Tibial nerve (tissue), 4 donors: ENCODE data around the gene LZTR1. TPM values are rescaled to one million over a fixed set of nuclear protein-coding genes. Genes with fewer than 3 reads are reported as not detected.

Experiments used
- DNase-seq, 2 donors: peaks; one replicate each; pipeline ENCODE4 v3.0.0-alpha.2; 2019; ENCODE audit warnings: low spot score in 2 of 2
- H3K27ac ChIP-seq, 4 donors: fragments of 200-600 bp; sonication (generic) in 3 of 4; one replicate each; pipeline ENCODE4 v1.5.1; 2017 to 2019; ENCODE audit warnings: mild to moderate bottlenecking in 1 of 4
- H3K27me3 ChIP-seq, 2 donors: fragments of 200-600 bp; sonication (generic) in 1 of 2; one replicate each; pipeline versions ENCODE4 v1.5.1 to v1.6.0; 2017 to 2019
- H3K36me3 ChIP-seq, 3 donors: fragments of 200-600 bp; sonication (generic); one replicate each; pipeline ENCODE4 v1.5.1; 2018 to 2019
- H3K4me1 ChIP-seq, 4 donors: fragments of 200-600 bp; sonication (generic) in 3 of 4; one replicate each; pipeline ENCODE4 v1.5.1; 2017 to 2019
- H3K4me3 ChIP-seq, 4 donors: fragments of 200-600 bp; sonication (generic) in 3 of 4; one replicate each; pipeline ENCODE4 v1.5.1; 2017 to 2019; ENCODE audit warnings: mild to moderate bottlenecking in 1 of 4, moderate library complexity in 1 of 4
- H3K9me3 ChIP-seq, 4 donors: fragments of 200-600 bp; sonication (generic) in 3 of 4; one replicate each; pipeline ENCODE4 v1.5.1; 2017 to 2019
- CTCF ChIP-seq, 5 experiments: fragments of 200-600 bp in 3 of 5; fragments of 450-650 bp in 2 of 5; sonication (generic) in 3 of 5; IDR thresholded peaks; one replicate each; pipeline ENCODE4 v1.5.1; 2016 to 2019; ENCODE audit warnings: antibody characterized with exemption in 5 of 5, mild to moderate bottlenecking in 3 of 5, moderate library complexity in 2 of 5
- EP300 ChIP-seq, 2 donors: sonication (generic); formaldehyde crosslinking; IDR thresholded peaks; one replicate each; pipeline ENCODE4 v1.6.1; 2017; ENCODE audit warnings: antibody characterized with exemption in 2 of 2, mild to moderate bottlenecking in 1 of 2
- POLR2A ChIP-seq, 2 donors: fragments of 450-650 bp; IDR thresholded peaks; one replicate each; pipeline ENCODE4 v1.6.1; 2017; ENCODE audit warnings: antibody characterized with exemption in 2 of 2, mild to moderate bottlenecking in 2 of 2, moderate library complexity in 2 of 2
- WGBS, 2 donors: methylation state at CpG; one replicate each; pipeline ENCODE4 v1.1.5; 2018; 5-methylcytosine and 5-hydroxymethylcytosine counted together
- total RNA-seq, 4 donors: library from RNA; depleted of rRNA; stranded (reverse); fragments of >200 nt; gene quantifications; one replicate each; pipeline ENCODE4 v1.1.0, GENCODE V29; 2016

Gene LZTR1
- total RNA-seq, 4 donors from 2014 or later = 59.8 to 127 (median 66.5) TPM

GRCh38 chr22:20975541-20976290 is 6.4 kb upstream of the LZTR1 start:
- no peak for DNase-seq
- H3K9me3 ChIP-seq = peaks cover 0 to 12% (median 0%) of the 10 kb centered on the region in 4 donors
- no peaks in the 10 kb centered on the region for H3K36me3 ChIP-seq
- H3K4me1 ChIP-seq = peaks cover 0 to 16% (median 6%) of the 10 kb centered on the region in 4 donors
- WGBS, 2 donors = 83% methylated on average over 14 of the region's 14 CpGs
- H3K27ac ChIP-seq = no peak overlapping the region
- no peaks in the 10 kb centered on the region for H3K27me3 ChIP-seq
- TF ChIP-seq POLR2A (IDR thresholded peaks at IDR 0.05) = no peak
- no peak for TF ChIP-seq EP300 (IDR thresholded peaks at IDR 0.05)
- no peak for TF ChIP-seq CTCF (IDR thresholded peaks at IDR 0.05)
- H3K4me3 ChIP-seq = no peak overlapping the region

- Histone ChIP-seq H3K4me3 (no peak overlapping the region), H3K4me1 (peaks cover 0 to 23% (median 12%) of the 10 kb centered on the region in 4 donors), H3K27me3 (no peaks in the 10 kb centered on the region), H3K9me3 (peaks cover 0 to 12% (median 0%) of the 10 kb centered on the region in 4 donors), H3K36me3 (no peaks in the 10 kb centered on the region), H3K27ac (no peak overlapping the region)
- DNase-seq = no peak
- no peak for TF ChIP-seq POLR2A (IDR thresholded peaks at IDR 0.05)
- TF ChIP-seq CTCF (IDR thresholded peaks at IDR 0.05) = no peak
- TF ChIP-seq EP300 (IDR thresholded peaks at IDR 0.05) = no peak
- 83% methylated on average over 22 to 24 of the region's 24 CpGs for WGBS, 2 donors
Observed at GRCh38 chr22:20976291-20976877, 5.7 kb upstream of the LZTR1 start.

- no peak for DNase-seq
- H3K36me3 ChIP-seq = no peaks in the 10 kb centered on the region
- 80 to 90% methylated on average over 9 to 11 of the region's 11 CpGs for WGBS, 2 donors
- no peak for TF ChIP-seq CTCF (IDR thresholded peaks at IDR 0.05)
- peaks cover 0 to 25% (median 14%) of the 10 kb centered on the region in 4 donors for H3K4me1 ChIP-seq
- H3K27me3 ChIP-seq = no peaks in the 10 kb centered on the region
- H3K27ac ChIP-seq = no peak overlapping the region
- no peak overlapping the region for H3K4me3 ChIP-seq
- peaks cover 0 to 12% (median 0%) of the 10 kb centered on the region in 4 donors for H3K9me3 ChIP-seq
Observed at GRCh38 chr22:20977019-20977418, 5.1 kb upstream of the LZTR1 start.

GRCh38 chr22:20977516-20978170 is 4.5 kb upstream of the LZTR1 start:
- 85 to 94% methylated on average over 15 of the region's 17 CpGs for WGBS, 2 donors

More at GRCh38 chr22:20977516-20978170, 4.5 kb upstream of the LZTR1 start:
- DNase-seq = no peak
- Histone ChIP-seq H3K27me3 (no peaks in the 10 kb centered on the region), H3K4me1 (peaks cover 0 to 27% (median 14%) of the 10 kb centered on the region in 4 donors), H3K4me3 (no peak overlapping the region), H3K27ac (no peak overlapping the region), H3K9me3 (peaks cover 0 to 12% (median 0%) of the 10 kb centered on the region in 4 donors), H3K36me3 (no peaks in the 10 kb centered on the region)
- TF ChIP-seq EP300 (IDR thresholded peaks at IDR 0.05) (no peak), CTCF (IDR thresholded peaks at IDR 0.05) (no peak), POLR2A (IDR thresholded peaks at IDR 0.05) (no peak)
